Gastrocnemius medialis (tissue), 4 donors: ENCODE results near the gene AUNIP. TPM values are rescaled to one million over a fixed set of nuclear protein-coding genes. Genes with fewer than 3 reads are reported as not detected.

ENCODE experiments used
- ATAC-seq, 2 donors: fragments of 150-250 bp; one replicate each; pipeline ENCODE4 v1.9.1; 2016
- DNase-seq, 2 donors: peaks; one replicate each; pipeline ENCODE4 v3.0.0-alpha.2; 2019
- H3K27ac ChIP-seq, 4 donors: fragments of 200-600 bp; sonication (generic); 1 replicate in 1 of 4; 2 replicates in 3 of 4; pipeline ENCODE4 v1.5.1; 2016 to 2018; ENCODE audit warnings: mild to moderate bottlenecking in 2 of 4, moderate library complexity in 1 of 4
- H3K27me3 ChIP-seq, 3 donors: fragments of 200-600 bp; sonication (generic) in 2 of 3; 1 replicate in 1 of 3; 2 replicates in 2 of 3; pipeline versions ENCODE4 v1.5.1 to v1.6.0; 2016 to 2019; ENCODE audit warnings: mild to moderate bottlenecking in 1 of 3, moderate library complexity in 1 of 3
- H3K36me3 ChIP-seq, 2 donors: fragments of 200-600 bp; sonication (generic) in 1 of 2; one replicate each; pipeline ENCODE4 v1.5.1; 2017 to 2018
- H3K4me1 ChIP-seq, 2 donors: fragments of 200-600 bp; sonication (generic) in 1 of 2; one replicate each; pipeline ENCODE4 v1.5.1; 2016 to 2017; ENCODE audit warnings: mild to moderate bottlenecking in 2 of 2
- H3K4me3 ChIP-seq, 4 donors: fragments of 200-600 bp; sonication (generic) in 3 of 4; 1 replicate in 1 of 4; 2 replicates in 3 of 4; pipeline ENCODE4 v1.5.1; 2016 to 2019; ENCODE audit warnings: mild to moderate bottlenecking in 2 of 4
- H3K9me3 ChIP-seq, 3 donors: fragments of 200-600 bp; sonication (generic) in 2 of 3; 1 replicate in 1 of 3; 2 replicates in 2 of 3; pipeline ENCODE4 v1.5.1; 2016 to 2019
- CTCF ChIP-seq, 5 experiments: fragments of 450-650 bp in 3 of 5; fragments of 200-600 bp in 2 of 5; sonication (generic) in 2 of 5; IDR thresholded peaks in 4 of 5; conservative IDR thresholded peaks in 1 of 5; 1 replicate in 4 of 5; 2 replicates in 1 of 5; pipeline ENCODE4 v1.5.1; 2016 to 2019; ENCODE audit warnings: antibody characterized with exemption in 5 of 5, mild to moderate bottlenecking in 3 of 5, moderate library complexity in 3 of 5
- POLR2A ChIP-seq, 2 donors: fragments of 450-650 bp; IDR thresholded peaks; one replicate each; pipeline ENCODE4 v1.6.1; 2017; ENCODE audit warnings: antibody characterized with exemption in 2 of 2, mild to moderate bottlenecking in 2 of 2, moderate library complexity in 2 of 2
- in situ Hi-C, 4 donors: fragments of 200-750 bp; cut with MboI; loops; one replicate each; pipeline versions ENCODE4 v1.15.0 to v1.8.0; 2017; ENCODE audit warnings: low sequenced_read_pairs in 4 of 4
- intact Hi-C: fragments of 100-400 bp; cut with DNase I; formaldehyde crosslinking; loops from one replicate; pipeline ENCODE4 v1.15.1; 2023; ENCODE audit warnings: low total_unique reads
- total RNA-seq, 4 donors: library from RNA; depleted of rRNA; stranded (reverse); fragments of >200 nt; gene quantifications; one replicate each; pipeline versions ENCODE4 v1.1.0 to v1.2.3, GENCODE V29; 2016

AUNIP gene
- total RNA-seq, 4 donors from 2014 or later: not detected

GRCh38 chr1:25804964-25805862 lies 54.0 kb downstream of the AUNIP start:
- H3K36me3 ChIP-seq: peaks cover 0 to 18% of the 10 kb centered on the region in 2 donors
- no peak for DNase-seq
- intact Hi-C loops: loop anchor here (2.0 to 10.0 kb wide), 4 partner anchors 188 to 570 kb away; partner anchors contain the start of genes LDLRAP1, MACO1, MAN1C1 and SYF2
- H3K27me3 ChIP-seq: no peaks in the 10 kb centered on the region
- in situ Hi-C loops: loop anchor here in 1 of 4 donors (5.0 to 10.0 kb wide), 2 partner anchors 60 to 193 kb away; no protein-coding TSS in a partner anchor
- no peak overlapping the region for H3K4me3 ChIP-seq
- no peak for TF ChIP-seq CTCF (IDR thresholded peaks at IDR 0.05 in 4 of 5, conservative IDR thresholded peaks at IDR 0.05 in 1 of 5)
- TF ChIP-seq POLR2A (IDR thresholded peaks at IDR 0.05): no peak
- H3K4me1 ChIP-seq: peaks cover 58% of the 10 kb centered on the region in 2 donors
- ATAC-seq: no peak
- H3K27ac ChIP-seq: peak overlapping the region; percentile 79 to 85 (median 82)
- H3K9me3 ChIP-seq: no peaks in the 10 kb centered on the region

- Histone ChIP-seq H3K27me3 (no peaks in the 10 kb centered on the region), H3K36me3 (peaks cover 0 to 10% of the 10 kb centered on the region in 2 donors), H3K4me1 (peaks cover 58 to 61% of the 10 kb centered on the region in 2 donors), H3K4me3 (no peak overlapping the region), H3K27ac (peak overlapping the region; percentile 79 to 85 (median 82)), H3K9me3 (no peaks in the 10 kb centered on the region)
- DNase-seq: peak; percentile 27 to 70
- no peak for TF ChIP-seq POLR2A (IDR thresholded peaks at IDR 0.05)
- TF ChIP-seq CTCF (IDR thresholded peaks at IDR 0.05 in 4 of 5, conservative IDR thresholded peaks at IDR 0.05 in 1 of 5): no peak
- peak; percentile 64 to 69 for ATAC-seq
- intact Hi-C loops (loop anchor here (2.0 to 10.0 kb wide), 4 partner anchors 188 to 570 kb away; partner anchors contain the start of genes LDLRAP1, MACO1, MAN1C1 and SYF2), in situ Hi-C loops (loop anchor here in 1 of 4 donors (5.0 to 10.0 kb wide), 2 partner anchors 60 to 192 kb away; no protein-coding TSS in a partner anchor)
These were observed 54.9 kb downstream of the AUNIP start for GRCh38 chr1:25804244-25804963.

- Histone ChIP-seq H3K9me3 (no peaks in the 10 kb centered on the region), H3K27me3 (no peaks in the 10 kb centered on the region), H3K4me3 (no peak overlapping the region), H3K4me1 (peaks cover 58 to 66% of the 10 kb centered on the region in 2 donors), H3K27ac (peak overlapping the region; percentile 79 to 85 (median 82)), H3K36me3 (peaks cover 0 to under 1% of the 10 kb centered on the region in 2 donors)
- ATAC-seq: no peak
- intact Hi-C loops (loop anchor here (5.0 to 10.0 kb wide), 3 partner anchors 261 to 569 kb away; partner anchors contain the start of genes LDLRAP1, MACO1 and SYF2), in situ Hi-C loops (loop anchor here in 1 of 4 donors (5.0 to 10.0 kb wide), 2 partner anchors 59 to 191 kb away; no protein-coding TSS in a partner anchor)
- TF ChIP-seq CTCF (IDR thresholded peaks at IDR 0.05 in 4 of 5, conservative IDR thresholded peaks at IDR 0.05 in 1 of 5) (no peak), POLR2A (IDR thresholded peaks at IDR 0.05) (no peak)
- DNase-seq: no peak
These were observed 55.9 kb downstream of the AUNIP start for GRCh38 chr1:25803368-25803767.

GRCh38 chr1:25802915-25803314 lies 56.3 kb downstream of the AUNIP start:
- intact Hi-C loops (loop anchor here (5.0 to 10.0 kb wide), 3 partner anchors 261 to 568 kb away; partner anchors contain the start of genes LDLRAP1, MACO1 and SYF2), in situ Hi-C loops (loop anchor here in 1 of 4 donors (5.0 to 10.0 kb wide), 2 partner anchors 58 to 191 kb away; no protein-coding TSS in a partner anchor)
- H3K4me1 ChIP-seq: peaks cover 61 to 66% of the 10 kb centered on the region in 2 donors
- TF ChIP-seq CTCF (IDR thresholded peaks at IDR 0.05 in 4 of 5, conservative IDR thresholded peaks at IDR 0.05 in 1 of 5) (no peak), POLR2A (IDR thresholded peaks at IDR 0.05) (no peak)
- H3K27me3 ChIP-seq: no peaks in the 10 kb centered on the region
- H3K9me3 ChIP-seq: no peaks in the 10 kb centered on the region
- ATAC-seq (no peak), DNase-seq (no peak)
- peak overlapping the region; percentile 79 to 85 (median 82) for H3K27ac ChIP-seq
- H3K36me3 ChIP-seq: no peaks in the 10 kb centered on the region
- no peak overlapping the region for H3K4me3 ChIP-seq
